HL-60 (cell line): Measurements from ENCODE around the gene ZNF236.

Experiments used
- DNase-seq, 2 experiments: peaks; one replicate each; pipeline ENCODE4 v3.0.0-alpha.2; 2010 to 2020; ENCODE audit warnings: low read depth in 1 of 2, low spot score in 1 of 2
- H3K27ac ChIP-seq: fragments of 250-450 bp; sonication (Bioruptor Pico); replicated peaks from 2 replicates; pipeline ENCODE4 v1.5.1; 2020; ENCODE audit warnings: mild to moderate bottlenecking, moderate library complexity
- H3K27me3 ChIP-seq: fragments of 250-450 bp; sonication (Bioruptor Pico); 2 replicates; pipeline ENCODE4 v1.5.1; 2021; ENCODE audit warnings: mild to moderate bottlenecking, moderate library complexity; ENCODE audit not compliant: insufficient read depth, poor library complexity, severe bottlenecking
- H3K4me3 ChIP-seq: replicated peaks from 2 replicates; pipeline ENCODE4 v1.5.1; 2011; ENCODE audit warnings: mild to moderate bottlenecking, control low read depth, low read length; ENCODE audit not compliant: insufficient read depth
- CTCF ChIP-seq: IDR thresholded peaks from one replicate; pipeline ENCODE4 v1.5.1; 2011; ENCODE audit warnings: low read length, control low read depth, inconsistent platforms; ENCODE audit not compliant: insufficient read depth
- GABPA ChIP-seq: IDR thresholded peaks from 2 replicates; pipeline ENCODE4 v1.6.1; 2012; ENCODE audit warnings: low read depth
- POLR2AphosphoS5 ChIP-seq: IDR thresholded peaks from 2 replicates; pipeline ENCODE4 v1.6.1; 2012; ENCODE audit warnings: low read depth
- REST ChIP-seq: IDR thresholded peaks from 2 replicates; pipeline ENCODE4 v1.6.1; 2012; ENCODE audit warnings: low read depth; ENCODE audit not compliant: insufficient replicate concordance
- SPI1 ChIP-seq: IDR thresholded peaks from 2 replicates; pipeline ENCODE4 v1.6.1; 2012; ENCODE audit warnings: low read depth, mild to moderate bottlenecking, borderline replicate concordance

Gene ZNF236

GRCh38 chr18:76824145-76824676 is 1.9 kb downstream of the ZNF236 start:
- TF ChIP-seq CTCF (no peak), GABPA (no peak), POLR2AphosphoS5 (no peak), SPI1 (no peak), REST (no peak)
- no peaks in the 10 kb centered on the region for H3K27me3 ChIP-seq
- DNase-seq: no peak
- H3K4me3 ChIP-seq: no peak overlapping the region
- no peak overlapping the region; the same call in 1 of the 2 replicates for H3K27ac ChIP-seq

GRCh38 chr18:76824754-76825153 is 2.4 kb downstream of the ZNF236 start:
- no peak for TF ChIP-seq SPI1
- TF ChIP-seq REST: no peak
- TF ChIP-seq CTCF: no peak
- TF ChIP-seq POLR2AphosphoS5: no peak
- TF ChIP-seq GABPA: no peak
- Histone ChIP-seq H3K4me3 (no peak overlapping the region), H3K27me3 (no peaks in the 10 kb centered on the region), H3K27ac (no peak overlapping the region)
- no peak for DNase-seq

GRCh38 chr18:76827205-76828200 is 5.1 kb downstream of the ZNF236 start:
- Histone ChIP-seq H3K27ac (no peak overlapping the region), H3K27me3 (no peaks in the 10 kb centered on the region), H3K4me3 (no peak overlapping the region)
- TF ChIP-seq CTCF (no peak), SPI1 (no peak), GABPA (no peak), POLR2AphosphoS5 (no peak), REST (no peak)
- DNase-seq: no peak
